ENCODE data around the gene GAPDHS. TPM values are rescaled to one million over a fixed set of nuclear protein-coding genes. Genes with fewer than 3 reads are reported as not detected.

GAPDHS gene
- total and polyA plus RNA-seq, 4 donors = not detected

DNA sequence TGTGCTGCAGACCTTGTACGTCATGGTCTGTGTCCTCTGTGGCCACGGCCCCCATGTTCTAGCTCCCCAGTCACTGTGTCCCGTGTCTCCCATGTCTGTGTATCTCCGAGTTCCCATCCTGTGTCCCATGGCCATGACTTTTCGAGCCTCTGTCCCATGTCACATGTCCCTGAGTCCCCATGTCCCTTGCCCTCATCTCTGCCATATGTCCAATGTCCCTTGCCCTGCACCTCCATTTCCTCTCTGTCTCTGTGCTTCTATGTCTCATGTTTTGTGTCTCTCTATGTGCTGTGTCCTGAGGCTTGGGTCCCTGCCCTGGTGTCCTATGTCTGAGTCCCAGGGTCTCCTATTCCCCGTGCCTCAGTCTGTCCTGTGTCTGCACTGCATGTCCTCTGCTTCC, 28.2 kb downstream of the GAPDHS start:
- H3K27ac ChIP-seq (ENCODE audit: low read depth in 1 of 2, low read length in 2 of 2) = no peak overlapping the region
- DNase-seq (ENCODE audit: low spot score) = no peak
- H3K9ac ChIP-seq (ENCODE audit: low read depth in 1 of 2, low read length in 2 of 2) = no peak overlapping the region
- H3K36me3 ChIP-seq (ENCODE audit: control insufficient read depth in 4 of 4, insufficient read depth in 3 of 4, low read depth in 1 of 4, low read length in 3 of 4) = no peaks in the 10 kb centered on the region
- H3K9me3 ChIP-seq (ENCODE audit: control insufficient read depth in 4 of 4, low read length in 3 of 4) = no peaks in the 10 kb centered on the region
- H3K4me3 ChIP-seq (ENCODE audit: low read depth in 1 of 3, low read length in 3 of 3) = no peak overlapping the region
- H3K27me3 ChIP-seq (ENCODE audit: control insufficient read depth in 4 of 4, insufficient read depth in 4 of 4, low read length in 3 of 4) = peaks cover 0 to 7% (median 3%) of the 10 kb centered on the region in 4 donors
- WGBS = 73% methylated on average over 6 of the region's 6 CpGs
- peaks cover 0 to 7% (median 4%) of the 10 kb centered on the region in 4 donors for H3K4me1 ChIP-seq (ENCODE audit: control insufficient read depth in 4 of 4, insufficient read depth in 4 of 4, low read length in 3 of 4)
- no peak for TF ChIP-seq FOXA2 (IDR thresholded peaks at IDR 0.05)
- TF ChIP-seq SP1 (IDR thresholded peaks at IDR 0.05) = no peak
- TF ChIP-seq, protein P1, sequence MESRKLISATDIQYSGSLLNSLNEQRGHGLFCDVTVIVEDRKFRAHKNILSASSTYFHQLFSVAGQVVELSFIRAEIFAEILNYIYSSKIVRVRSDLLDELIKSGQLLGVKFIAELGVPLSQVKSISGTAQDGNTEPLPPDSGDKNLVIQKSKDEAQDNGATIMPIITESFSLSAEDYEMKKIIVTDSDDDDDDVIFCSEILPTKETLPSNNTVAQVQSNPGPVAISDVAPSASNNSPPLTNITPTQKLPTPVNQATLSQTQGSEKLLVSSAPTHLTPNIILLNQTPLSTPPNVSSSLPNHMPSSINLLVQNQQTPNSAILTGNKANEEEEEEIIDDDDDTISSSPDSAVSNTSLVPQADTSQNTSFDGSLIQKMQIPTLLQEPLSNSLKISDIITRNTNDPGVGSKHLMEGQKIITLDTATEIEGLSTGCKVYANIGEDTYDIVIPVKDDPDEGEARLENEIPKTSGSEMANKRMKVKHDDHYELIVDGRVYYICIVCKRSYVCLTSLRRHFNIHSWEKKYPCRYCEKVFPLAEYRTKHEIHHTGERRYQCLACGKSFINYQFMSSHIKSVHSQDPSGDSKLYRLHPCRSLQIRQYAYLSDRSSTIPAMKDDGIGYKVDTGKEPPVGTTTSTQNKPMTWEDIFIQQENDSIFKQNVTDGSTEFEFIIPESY (IDR thresholded peaks at IDR 0.05) = no peak
- no peak for TF ChIP-seq HNF4A (conservative IDR thresholded peaks at IDR 0.05)
- TF ChIP-seq TAF1 (conservative IDR thresholded peaks at IDR 0.05) = no peak
- TF ChIP-seq YY1 (IDR thresholded peaks at IDR 0.05) = no peak
- TF ChIP-seq, protein P2, sequence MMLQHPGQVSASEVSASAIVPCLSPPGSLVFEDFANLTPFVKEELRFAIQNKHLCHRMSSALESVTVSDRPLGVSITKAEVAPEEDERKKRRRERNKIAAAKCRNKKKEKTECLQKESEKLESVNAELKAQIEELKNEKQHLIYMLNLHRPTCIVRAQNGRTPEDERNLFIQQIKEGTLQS (IDR thresholded peaks at IDR 0.05) = no peak
- no peak for TF ChIP-seq RAD21 (IDR thresholded peaks at IDR 0.05)
- no peak for TF ChIP-seq NR2F2 (IDR thresholded peaks at IDR 0.05)

DNA sequence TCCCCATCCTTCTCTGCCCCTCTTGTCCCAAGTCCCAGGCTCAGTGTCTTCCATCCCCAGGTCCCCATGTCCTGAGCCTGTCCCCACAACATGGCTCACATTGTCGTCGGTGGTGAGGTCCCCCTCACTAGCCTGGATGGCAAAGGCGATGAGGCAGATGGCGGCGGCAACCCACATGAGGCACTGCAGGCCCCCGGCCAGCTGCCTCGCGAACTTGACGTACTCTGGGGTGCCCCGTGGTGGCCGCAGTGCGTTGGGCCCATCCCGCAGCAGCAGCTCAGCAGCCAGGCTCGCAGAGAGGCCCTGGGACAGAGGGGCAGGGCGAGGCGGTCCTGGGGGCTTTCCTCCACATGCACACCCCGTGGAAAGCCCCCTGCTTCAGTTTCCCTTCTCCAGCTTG, 29.1 kb downstream of the GAPDHS start:
- TF ChIP-seq FOXA1 (IDR thresholded peaks at IDR 0.05) = no peak
- TF ChIP-seq, protein P1 (IDR thresholded peaks at IDR 0.05) = no peak
- no peak for TF ChIP-seq HNF4A (conservative IDR thresholded peaks at IDR 0.05)
- TF ChIP-seq FOXA2 (IDR thresholded peaks at IDR 0.05) = no peak
- TF ChIP-seq GABPA (IDR thresholded peaks at IDR 0.05 in 1 of 2, conservative IDR thresholded peaks at IDR 0.05 in 1 of 2) = no peak
- TF ChIP-seq JUND (IDR thresholded peaks at IDR 0.05) = no peak
- TF ChIP-seq, protein P3, sequence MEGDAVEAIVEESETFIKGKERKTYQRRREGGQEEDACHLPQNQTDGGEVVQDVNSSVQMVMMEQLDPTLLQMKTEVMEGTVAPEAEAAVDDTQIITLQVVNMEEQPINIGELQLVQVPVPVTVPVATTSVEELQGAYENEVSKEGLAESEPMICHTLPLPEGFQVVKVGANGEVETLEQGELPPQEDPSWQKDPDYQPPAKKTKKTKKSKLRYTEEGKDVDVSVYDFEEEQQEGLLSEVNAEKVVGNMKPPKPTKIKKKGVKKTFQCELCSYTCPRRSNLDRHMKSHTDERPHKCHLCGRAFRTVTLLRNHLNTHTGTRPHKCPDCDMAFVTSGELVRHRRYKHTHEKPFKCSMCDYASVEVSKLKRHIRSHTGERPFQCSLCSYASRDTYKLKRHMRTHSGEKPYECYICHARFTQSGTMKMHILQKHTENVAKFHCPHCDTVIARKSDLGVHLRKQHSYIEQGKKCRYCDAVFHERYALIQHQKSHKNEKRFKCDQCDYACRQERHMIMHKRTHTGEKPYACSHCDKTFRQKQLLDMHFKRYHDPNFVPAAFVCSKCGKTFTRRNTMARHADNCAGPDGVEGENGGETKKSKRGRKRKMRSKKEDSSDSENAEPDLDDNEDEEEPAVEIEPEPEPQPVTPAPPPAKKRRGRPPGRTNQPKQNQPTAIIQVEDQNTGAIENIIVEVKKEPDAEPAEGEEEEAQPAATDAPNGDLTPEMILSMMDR (IDR thresholded peaks at IDR 0.05; ENCODE audit: low read depth, low read length, missing input control) = no peak
- TF ChIP-seq, protein P4, sequence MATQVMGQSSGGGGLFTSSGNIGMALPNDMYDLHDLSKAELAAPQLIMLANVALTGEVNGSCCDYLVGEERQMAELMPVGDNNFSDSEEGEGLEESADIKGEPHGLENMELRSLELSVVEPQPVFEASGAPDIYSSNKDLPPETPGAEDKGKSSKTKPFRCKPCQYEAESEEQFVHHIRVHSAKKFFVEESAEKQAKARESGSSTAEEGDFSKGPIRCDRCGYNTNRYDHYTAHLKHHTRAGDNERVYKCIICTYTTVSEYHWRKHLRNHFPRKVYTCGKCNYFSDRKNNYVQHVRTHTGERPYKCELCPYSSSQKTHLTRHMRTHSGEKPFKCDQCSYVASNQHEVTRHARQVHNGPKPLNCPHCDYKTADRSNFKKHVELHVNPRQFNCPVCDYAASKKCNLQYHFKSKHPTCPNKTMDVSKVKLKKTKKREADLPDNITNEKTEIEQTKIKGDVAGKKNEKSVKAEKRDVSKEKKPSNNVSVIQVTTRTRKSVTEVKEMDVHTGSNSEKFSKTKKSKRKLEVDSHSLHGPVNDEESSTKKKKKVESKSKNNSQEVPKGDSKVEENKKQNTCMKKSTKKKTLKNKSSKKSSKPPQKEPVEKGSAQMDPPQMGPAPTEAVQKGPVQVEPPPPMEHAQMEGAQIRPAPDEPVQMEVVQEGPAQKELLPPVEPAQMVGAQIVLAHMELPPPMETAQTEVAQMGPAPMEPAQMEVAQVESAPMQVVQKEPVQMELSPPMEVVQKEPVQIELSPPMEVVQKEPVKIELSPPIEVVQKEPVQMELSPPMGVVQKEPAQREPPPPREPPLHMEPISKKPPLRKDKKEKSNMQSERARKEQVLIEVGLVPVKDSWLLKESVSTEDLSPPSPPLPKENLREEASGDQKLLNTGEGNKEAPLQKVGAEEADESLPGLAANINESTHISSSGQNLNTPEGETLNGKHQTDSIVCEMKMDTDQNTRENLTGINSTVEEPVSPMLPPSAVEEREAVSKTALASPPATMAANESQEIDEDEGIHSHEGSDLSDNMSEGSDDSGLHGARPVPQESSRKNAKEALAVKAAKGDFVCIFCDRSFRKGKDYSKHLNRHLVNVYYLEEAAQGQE (IDR thresholded peaks at IDR 0.05) = no peak
- TF ChIP-seq TAF1 (conservative IDR thresholded peaks at IDR 0.05) = no peak
- no peak for TF ChIP-seq RXRA (IDR thresholded peaks at IDR 0.05)
- no peak for TF ChIP-seq NR2F2 (IDR thresholded peaks at IDR 0.05)
- TF ChIP-seq, protein P2 (IDR thresholded peaks at IDR 0.05) = no peak
- no peak for TF ChIP-seq SP1 (IDR thresholded peaks at IDR 0.05)
- TF ChIP-seq YY1 (IDR thresholded peaks at IDR 0.05) = no peak
- no peak for TF ChIP-seq EGR1 (IDR thresholded peaks at IDR 0.05; ENCODE audit: low read depth in 2 of 2)
- TF ChIP-seq HNF4G (IDR thresholded peaks at IDR 0.05) = no peak
- TF ChIP-seq, protein P5, sequence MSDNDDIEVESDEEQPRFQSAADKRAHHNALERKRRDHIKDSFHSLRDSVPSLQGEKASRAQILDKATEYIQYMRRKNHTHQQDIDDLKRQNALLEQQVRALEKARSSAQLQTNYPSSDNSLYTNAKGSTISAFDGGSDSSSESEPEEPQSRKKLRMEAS (IDR thresholded peaks at IDR 0.05) = no peak
- no peak for TF ChIP-seq RAD21 (IDR thresholded peaks at IDR 0.05)
- peaks cover 0 to 7% (median 4%) of the 10 kb centered on the region in 4 donors for H3K4me1 ChIP-seq (ENCODE audit: control insufficient read depth in 4 of 4, insufficient read depth in 4 of 4, low read length in 3 of 4)
- H3K27ac ChIP-seq (ENCODE audit: low read depth in 1 of 2, low read length in 2 of 2) = no peak overlapping the region
- H3K36me3 ChIP-seq (ENCODE audit: control insufficient read depth in 4 of 4, insufficient read depth in 3 of 4, low read depth in 1 of 4, low read length in 3 of 4) = no peaks in the 10 kb centered on the region
- no peaks in the 10 kb centered on the region for H3K9me3 ChIP-seq (ENCODE audit: control insufficient read depth in 4 of 4, low read length in 3 of 4)
- no peak overlapping the region for H3K9ac ChIP-seq (ENCODE audit: low read depth in 1 of 2, low read length in 2 of 2)
- 59% methylated on average over 17 of the region's 17 CpGs for WGBS
- peaks cover 0 to 7% (median 3%) of the 10 kb centered on the region in 4 donors for H3K27me3 ChIP-seq (ENCODE audit: control insufficient read depth in 4 of 4, insufficient read depth in 4 of 4, low read length in 3 of 4)
- DNase-seq (ENCODE audit: low spot score) = no peak
- no peak overlapping the region for H3K4me3 ChIP-seq (ENCODE audit: low read depth in 1 of 3, low read length in 3 of 3)

Measured in liver (tissue), 9 donors.